ENCODE measurements around the gene CAB39. TPM values are rescaled to one million over a fixed set of nuclear protein-coding genes. Genes with fewer than 3 reads are reported as not detected.

CAB39 gene
- polyA plus RNA-seq, 1 of the 3 experiments (the other 2 are of a cell fraction) = 15.7 TPM

DNA sequence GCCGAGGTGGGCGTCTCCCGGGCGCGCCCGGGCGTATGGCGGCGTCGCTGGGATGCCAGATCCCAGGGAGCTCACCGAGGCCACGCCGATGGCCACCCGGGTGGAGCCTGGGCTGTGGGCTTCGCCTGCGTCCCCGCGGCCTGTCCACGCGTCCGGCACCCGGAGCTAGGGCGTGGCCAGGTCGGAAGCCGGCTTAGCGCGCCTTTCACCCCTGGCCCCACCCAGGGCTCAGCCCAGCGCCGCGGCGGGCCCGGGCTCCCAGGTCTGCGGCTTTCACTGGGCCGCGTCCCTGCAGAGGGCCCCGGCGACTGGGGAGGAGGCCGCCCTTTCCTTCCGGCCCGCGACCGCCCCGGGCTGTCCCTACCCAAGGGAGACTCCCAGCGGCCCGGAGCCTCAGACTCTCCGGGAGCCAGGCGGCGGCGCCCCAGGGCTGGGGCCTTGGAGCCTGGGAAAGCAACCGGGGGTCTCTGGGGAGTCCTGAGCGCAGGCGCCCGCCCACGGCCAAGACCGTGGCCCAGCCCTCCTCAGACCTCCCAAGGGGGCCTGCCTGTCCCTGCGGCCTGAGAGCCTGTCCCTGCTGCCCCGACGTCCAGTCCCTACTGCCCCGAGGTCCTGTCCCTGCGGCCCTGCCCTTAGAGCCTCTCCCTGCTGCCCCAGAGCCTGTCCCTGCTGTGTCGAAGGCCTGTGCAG is 115.8 kb downstream of the CAB39 start (continued):
- no peak for TF ChIP-seq CHD2 (IDR thresholded peaks at IDR 0.05; ENCODE audit: low read length, partially characterized antibody)

DNA sequence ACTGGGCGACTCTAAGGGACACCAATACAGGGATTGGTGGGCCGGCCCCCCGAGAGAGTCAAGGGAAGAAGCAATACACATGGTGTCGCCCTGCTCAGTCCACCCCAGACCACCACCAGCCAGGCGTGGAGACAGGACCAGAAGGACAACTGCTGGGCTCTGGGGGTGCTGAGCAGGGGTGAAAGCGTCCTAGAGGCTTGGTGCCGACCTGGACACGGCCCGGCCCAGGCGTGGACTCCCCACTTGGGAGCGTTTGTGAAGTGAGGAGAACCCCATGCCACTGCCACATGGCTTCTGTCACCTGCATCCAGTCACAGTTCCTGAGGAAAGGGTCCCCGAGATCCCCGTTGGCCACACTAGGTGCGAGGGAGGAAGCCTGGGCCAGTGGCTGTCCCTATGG is 116.7 kb downstream of the CAB39 start:
- H3K27ac ChIP-seq (ENCODE audit: low read depth in 2 of 2, low read length in 1 of 2) = no peak overlapping the region
- H3K79me2 ChIP-seq (ENCODE audit: insufficient read depth) = no peaks in the 10 kb centered on the region
- H3K27me3 ChIP-seq (ENCODE audit: insufficient read depth) = peaks cover 7% of the 10 kb centered on the region; the same call in 1 of the 2 replicates
- ChIA-PET CTCF (interaction anchor here (1.1 to 6.5 kb wide), 2 partner anchors 18 to 158 kb away, joined by 6 to 26 read pairs; no protein-coding TSS in a partner anchor), POLR2A (no interaction called here)
- H3K4me3 ChIP-seq (ENCODE audit: low read depth in 2 of 2, low read length in 1 of 2) = no peak overlapping the region
- H3K9ac ChIP-seq = no peak overlapping the region
- H2AFZ ChIP-seq (ENCODE audit: low read depth) = no peak overlapping the region
- H4K20me1 ChIP-seq (ENCODE audit: insufficient read depth) = no peaks in the 10 kb centered on the region
- no peaks in the 10 kb centered on the region for H3F3A ChIP-seq (replicated peaks; ENCODE audit: insufficient read depth)
- no peaks in the 10 kb centered on the region for H3K36me3 ChIP-seq (replicated peaks in 1 of 2; ENCODE audit: control insufficient read depth in 1 of 2, insufficient read depth in 2 of 2, low read length in 1 of 2)
- H3K9me3 ChIP-seq = no peaks in the 10 kb centered on the region
- no peaks in the 10 kb centered on the region for H3K9me2 ChIP-seq
- no peak for DNase-seq
- no peak overlapping the region for H3K4me2 ChIP-seq
- H3K4me1 ChIP-seq (ENCODE audit: control insufficient read depth in 1 of 2, insufficient read depth in 2 of 2, low read depth in 1 of 2, low read length in 1 of 2) = no peaks in the 10 kb centered on the region; a peak in 1 of 4 replicates
- TF ChIP-seq MEF2A (IDR thresholded peaks at IDR 0.05; ENCODE audit: borderline replicate concordance, low read depth) = no peak
- TF ChIP-seq FOXM1 (IDR thresholded peaks at IDR 0.05; ENCODE audit: low read depth) = no peak
- no peak for TF ChIP-seq JUND (IDR thresholded peaks at IDR 0.05)
- no peak for TF ChIP-seq TEAD4 (IDR thresholded peaks at IDR 0.05; ENCODE audit: borderline replicate concordance, insufficient read depth)
- TF ChIP-seq, protein P1, sequence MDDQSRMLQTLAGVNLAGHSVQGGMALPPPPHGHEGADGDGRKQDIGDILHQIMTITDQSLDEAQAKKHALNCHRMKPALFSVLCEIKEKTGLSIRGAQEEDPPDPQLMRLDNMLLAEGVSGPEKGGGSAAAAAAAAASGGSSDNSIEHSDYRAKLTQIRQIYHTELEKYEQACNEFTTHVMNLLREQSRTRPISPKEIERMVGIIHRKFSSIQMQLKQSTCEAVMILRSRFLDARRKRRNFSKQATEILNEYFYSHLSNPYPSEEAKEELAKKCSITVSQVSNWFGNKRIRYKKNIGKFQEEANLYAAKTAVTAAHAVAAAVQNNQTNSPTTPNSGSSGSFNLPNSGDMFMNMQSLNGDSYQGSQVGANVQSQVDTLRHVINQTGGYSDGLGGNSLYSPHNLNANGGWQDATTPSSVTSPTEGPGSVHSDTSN (IDR thresholded peaks at IDR 0.05) = no peak
- TF ChIP-seq RFX5 (IDR thresholded peaks at IDR 0.05; ENCODE audit: low read length) = no peak
- TF ChIP-seq EZH2phosphoT487 (IDR thresholded peaks at IDR 0.05; ENCODE audit: borderline replicate concordance, low read depth) = no peak
- TF ChIP-seq RXRA (IDR thresholded peaks at IDR 0.05; ENCODE audit: borderline replicate concordance, low read depth) = no peak
- TF ChIP-seq GATA2 (CRISPR knock-in tag; IDR thresholded peaks at IDR 0.05) = no peak
- no peak for TF ChIP-seq EP300 (IDR thresholded peaks at IDR 0.05; ENCODE audit: borderline replicate concordance in 1 of 2, low read depth in 1 of 2, low read length in 1 of 2)
- no peak for TF ChIP-seq FOXJ3 (CRISPR knock-in tag; IDR thresholded peaks at IDR 0.05)
- no peak for TF ChIP-seq FOSL2 (IDR thresholded peaks at IDR 0.05; ENCODE audit: borderline replicate concordance, low read depth)
- TF ChIP-seq, protein P2, sequence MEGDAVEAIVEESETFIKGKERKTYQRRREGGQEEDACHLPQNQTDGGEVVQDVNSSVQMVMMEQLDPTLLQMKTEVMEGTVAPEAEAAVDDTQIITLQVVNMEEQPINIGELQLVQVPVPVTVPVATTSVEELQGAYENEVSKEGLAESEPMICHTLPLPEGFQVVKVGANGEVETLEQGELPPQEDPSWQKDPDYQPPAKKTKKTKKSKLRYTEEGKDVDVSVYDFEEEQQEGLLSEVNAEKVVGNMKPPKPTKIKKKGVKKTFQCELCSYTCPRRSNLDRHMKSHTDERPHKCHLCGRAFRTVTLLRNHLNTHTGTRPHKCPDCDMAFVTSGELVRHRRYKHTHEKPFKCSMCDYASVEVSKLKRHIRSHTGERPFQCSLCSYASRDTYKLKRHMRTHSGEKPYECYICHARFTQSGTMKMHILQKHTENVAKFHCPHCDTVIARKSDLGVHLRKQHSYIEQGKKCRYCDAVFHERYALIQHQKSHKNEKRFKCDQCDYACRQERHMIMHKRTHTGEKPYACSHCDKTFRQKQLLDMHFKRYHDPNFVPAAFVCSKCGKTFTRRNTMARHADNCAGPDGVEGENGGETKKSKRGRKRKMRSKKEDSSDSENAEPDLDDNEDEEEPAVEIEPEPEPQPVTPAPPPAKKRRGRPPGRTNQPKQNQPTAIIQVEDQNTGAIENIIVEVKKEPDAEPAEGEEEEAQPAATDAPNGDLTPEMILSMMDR (IDR thresholded peaks at IDR 0.05) = no peak
- TF ChIP-seq GABPA (IDR thresholded peaks at IDR 0.05; ENCODE audit: low read depth) = no peak
- WGBS (ENCODE audit: low lambda C conversion rate) = 73% methylated on average over 3 of the region's 14 CpGs

Data from SK-N-SH (cell line).